Activated CD4-positive, alpha-beta T cell treated with anti-CD3 and anti-CD28 coated beads, Interleukin-2, amount 10 ng/mL, durations not matched to agents 24 days and 14 days (primary cell): ENCODE results near the gene STXBP3. TPM values are rescaled to one million over a fixed set of nuclear protein-coding genes. Genes with fewer than 3 reads are reported as not detected.
A peak's percentile ranks its signal among the peaks of the same experiment; 100 is the strongest.
"Not testable (repeated sequence)": the region's sequence is repeated elsewhere in the genome, so short reads cannot be mapped to it uniquely, and the experiment has no call there.

ENCODE experiments used
- DNase-seq: peaks from one replicate; pipeline ENCODE4 v3.0.0; 2022
- H3K27ac Mint-ChIP-seq: one replicate; pipeline ENCODE4 v1.8.0; 2022; ENCODE audit warnings: mild to moderate bottlenecking, mixed read lengths
- H3K27me3 Mint-ChIP-seq: one replicate; pipeline ENCODE4 v1.8.0; 2022; ENCODE audit warnings: mixed read lengths
- H3K36me3 Mint-ChIP-seq: one replicate; pipeline ENCODE4 v1.8.0; 2022; ENCODE audit warnings: low read depth, mild to moderate bottlenecking, mixed read lengths
- H3K4me1 Mint-ChIP-seq: one replicate; pipeline ENCODE4 v1.8.0; 2021; ENCODE audit warnings: mixed read lengths
- H3K4me3 Mint-ChIP-seq: one replicate; pipeline ENCODE4 v1.8.0; 2022; ENCODE audit warnings: mild to moderate bottlenecking, moderate library complexity, mixed read lengths
- H3K9me3 Mint-ChIP-seq: one replicate; pipeline ENCODE4 v1.8.0; 2021; ENCODE audit warnings: mixed read lengths
- intact Hi-C: fragments of 100-400 bp; cut with micrococcal nuclease; formaldehyde crosslinking; loops from one replicate; pipeline ENCODE4 v1.15.1; 2023
- total RNA-seq: library from RNA; stranded (reverse); gene quantifications from 2 replicates; pipeline ENCODE4 v1.2.3, GENCODE V29; 2022

STXBP3 gene
- total RNA-seq, 1 donor from 2014 or later = 41.1 TPM

DNA sequence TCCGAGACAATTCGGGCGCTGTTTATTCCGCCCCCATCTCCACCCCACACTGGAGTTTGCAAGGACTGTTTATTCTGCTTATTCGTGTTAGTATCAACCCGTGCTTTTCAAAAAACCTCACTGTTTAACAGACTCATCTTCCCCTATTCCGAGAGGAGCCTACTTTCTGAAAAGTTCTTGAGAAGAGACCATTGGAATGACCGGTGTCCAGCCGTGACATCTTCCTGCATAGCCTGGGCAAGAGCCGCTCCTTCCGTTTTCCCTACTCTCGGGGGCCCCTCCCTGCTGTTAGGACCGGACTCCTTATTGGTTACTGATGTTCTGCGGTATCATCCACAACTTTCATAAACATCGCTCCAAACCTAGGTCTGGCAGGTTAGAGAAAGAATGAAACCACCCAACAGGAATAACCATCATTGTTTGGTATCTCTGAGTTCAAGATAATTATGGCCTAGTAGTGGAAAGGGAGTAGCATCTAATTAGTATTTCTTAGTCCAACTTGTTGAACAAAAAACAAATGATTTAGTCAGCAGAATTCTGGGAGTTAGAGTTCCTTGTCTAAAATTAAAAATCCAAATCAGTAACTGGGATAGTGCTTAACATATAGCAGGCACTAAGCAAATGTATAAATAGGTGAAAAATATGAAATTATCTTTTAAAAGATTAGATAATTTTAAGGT is 837 bp downstream of the STXBP3 start:
- peaks cover 16% of the 10 kb centered on the region for H3K36me3 Mint-ChIP-seq
- no peaks in the 10 kb centered on the region for H3K9me3 Mint-ChIP-seq
- H3K27ac Mint-ChIP-seq = peak overlapping the region; percentile 97
- peak; percentile 83 for DNase-seq
- intact Hi-C loops = loop anchor here (2.0 to 5.0 kb wide), 7 partner anchors 43 to 365 kb away; partner anchors contain the start of genes CLCC1, ELAPOR1, GPSM2 and HENMT1
- H3K4me1 Mint-ChIP-seq = peaks cover 27% of the 10 kb centered on the region
- peak overlapping the region; percentile 97 for H3K4me3 Mint-ChIP-seq
- H3K27me3 Mint-ChIP-seq = no peaks in the 10 kb centered on the region

DNA sequence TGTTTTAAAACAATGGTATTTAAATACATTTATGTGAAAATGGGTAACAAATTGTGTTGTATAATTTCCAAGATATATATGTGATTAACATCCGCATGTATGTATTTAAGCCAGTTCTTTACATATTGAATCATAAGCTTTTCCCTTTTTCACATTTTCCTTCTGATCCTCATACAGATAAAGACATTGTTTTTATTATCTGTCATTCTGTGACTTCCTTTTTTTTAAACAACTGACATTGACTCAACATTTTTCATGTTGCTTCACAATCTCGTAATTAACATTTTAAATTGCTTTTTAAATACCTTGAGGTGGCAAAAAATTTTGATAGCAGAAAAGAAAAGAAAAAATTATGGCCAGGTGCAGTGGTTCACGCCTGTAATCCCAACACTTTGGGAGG is 1.4 kb downstream of the STXBP3 start:
- intact Hi-C loops = loop anchor here (2.0 to 5.0 kb wide), 7 partner anchors 43 to 364 kb away; partner anchors contain the start of genes CLCC1, ELAPOR1, GPSM2 and HENMT1
- no peaks in the 10 kb centered on the region for H3K27me3 Mint-ChIP-seq
- no peak for DNase-seq
- H3K9me3 Mint-ChIP-seq = no peaks in the 10 kb centered on the region
- peak overlapping the region; percentile 40 for H3K4me3 Mint-ChIP-seq
- peaks cover 21% of the 10 kb centered on the region for H3K36me3 Mint-ChIP-seq
- peaks cover 27% of the 10 kb centered on the region for H3K4me1 Mint-ChIP-seq
- no peak overlapping the region for H3K27ac Mint-ChIP-seq

DNA sequence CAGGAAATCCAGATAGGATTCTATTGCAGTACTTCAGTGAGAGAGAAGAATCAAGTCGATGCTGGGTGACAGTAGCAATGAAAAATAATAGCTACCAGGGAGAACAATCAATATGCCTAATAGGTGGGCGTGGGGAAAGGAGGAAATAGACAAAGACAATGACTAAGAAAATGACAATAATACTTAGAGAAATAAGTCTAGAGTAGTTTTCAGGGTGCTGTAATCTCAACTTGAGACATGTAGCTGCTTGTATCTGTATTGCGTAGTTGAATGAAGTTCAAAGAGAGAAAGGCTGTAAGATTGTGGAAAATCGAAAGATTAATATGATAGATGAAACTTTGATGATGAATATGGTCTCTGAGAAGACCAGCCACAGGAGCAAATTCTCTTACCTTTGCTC is 2.6 kb downstream of the STXBP3 start:
- intact Hi-C loops = loop anchor here (5.0 kb wide), 3 partner anchors 102 to 363 kb away; partner anchors contain the start of genes ELAPOR1 and TMEM167B
- DNase-seq = no peak
- Mint-ChIP-seq H3K27ac (no peak overlapping the region), H3K27me3 (no peaks in the 10 kb centered on the region), H3K4me1 (peaks cover 27% of the 10 kb centered on the region), H3K4me3 (no peak overlapping the region), H3K36me3 (peaks cover 24% of the 10 kb centered on the region), H3K9me3 (no peaks in the 10 kb centered on the region)

DNA sequence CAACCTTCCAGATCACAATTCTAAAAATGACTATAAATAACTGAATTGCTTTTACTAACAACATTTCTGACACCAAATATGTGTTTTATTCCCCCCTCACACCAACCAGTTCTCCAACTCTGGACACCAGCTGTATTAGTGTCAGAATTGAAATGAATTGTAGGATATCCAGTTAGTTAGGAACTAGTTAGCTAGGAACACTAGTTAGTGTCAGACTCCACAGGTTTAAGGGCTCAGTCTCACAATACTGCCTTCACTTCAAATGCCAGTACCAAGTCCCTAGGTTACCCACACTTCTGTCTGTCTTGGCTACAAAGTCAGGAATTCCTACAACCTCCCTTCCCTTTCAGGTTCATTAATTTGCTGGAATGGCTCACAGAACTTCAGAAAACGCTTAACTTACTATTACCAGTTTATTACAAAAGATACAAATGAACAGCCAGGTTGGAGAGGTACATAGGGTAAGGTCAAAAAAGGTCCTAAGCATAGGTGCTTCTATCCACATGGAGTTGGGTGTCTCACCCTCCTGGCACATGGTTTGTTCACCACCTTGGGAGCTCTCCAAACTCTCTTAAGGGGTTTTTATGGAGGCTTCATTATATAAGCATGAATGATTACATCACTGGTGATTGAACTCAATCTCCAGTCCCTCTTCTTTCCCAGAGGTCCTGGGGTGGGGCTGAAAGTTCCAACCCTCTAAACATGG is 4.2 kb downstream of the STXBP3 start:
- no peak overlapping the region for H3K27ac Mint-ChIP-seq
- peaks cover 32% of the 10 kb centered on the region for H3K36me3 Mint-ChIP-seq
- no peaks in the 10 kb centered on the region for H3K27me3 Mint-ChIP-seq
- intact Hi-C loops = no loop called here
- no peak for DNase-seq
- H3K9me3 Mint-ChIP-seq = no peaks in the 10 kb centered on the region
- H3K4me3 Mint-ChIP-seq = no peak overlapping the region
- H3K4me1 Mint-ChIP-seq = peaks cover 27% of the 10 kb centered on the region

DNA sequence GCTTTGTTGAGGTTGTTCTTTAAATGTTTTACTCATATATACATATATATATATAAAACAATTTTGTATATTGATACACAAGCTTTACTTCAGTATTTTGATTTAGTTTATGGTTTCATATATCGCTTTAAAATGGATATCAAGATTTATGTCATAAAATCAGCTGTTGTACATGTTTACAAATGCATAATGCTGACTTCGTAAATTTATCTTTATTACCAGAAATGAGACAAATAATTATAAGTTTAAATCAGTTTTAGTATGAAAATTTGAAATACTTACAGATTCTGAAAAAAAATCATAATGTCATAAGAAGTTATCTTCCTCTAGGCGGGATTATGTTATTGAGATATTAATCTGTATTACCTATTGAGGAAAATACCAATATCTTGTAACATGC is 6.9 kb downstream of the STXBP3 start:
- Mint-ChIP-seq H3K4me3 (no peak overlapping the region), H3K4me1 (peaks cover 19% of the 10 kb centered on the region), H3K27me3 (no peaks in the 10 kb centered on the region), H3K36me3 (peaks cover 30% of the 10 kb centered on the region), H3K9me3 (no peaks in the 10 kb centered on the region), H3K27ac (no peak overlapping the region)
- no peak for DNase-seq
- intact Hi-C loops = no loop called here

DNA sequence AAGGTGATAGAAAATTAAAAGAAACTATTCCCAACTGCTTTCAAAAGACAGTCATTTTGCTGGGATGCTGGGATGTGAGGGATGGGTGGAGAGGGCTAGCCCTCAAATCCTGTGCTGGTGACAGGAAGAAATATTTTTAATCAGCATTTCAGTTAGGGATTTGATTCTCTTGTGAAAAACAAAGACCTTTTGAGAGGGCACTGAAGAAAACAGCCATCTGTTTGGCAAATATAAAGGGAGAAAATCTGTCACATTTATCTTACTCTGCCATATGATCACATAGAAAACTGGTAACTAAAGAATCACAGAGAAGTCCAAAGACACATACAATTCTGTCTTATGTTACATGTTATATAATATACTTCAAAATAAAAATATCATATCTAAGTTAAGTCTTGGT is 12.3 kb downstream of the STXBP3 start:
- H3K27me3 Mint-ChIP-seq = no peaks in the 10 kb centered on the region
- H3K36me3 Mint-ChIP-seq = peaks cover 41% of the 10 kb centered on the region
- DNase-seq = no peak
- no peak overlapping the region for H3K4me3 Mint-ChIP-seq
- peaks cover 3% of the 10 kb centered on the region for H3K4me1 Mint-ChIP-seq
- intact Hi-C loops = no loop called here
- H3K27ac Mint-ChIP-seq = no peak overlapping the region
- no peaks in the 10 kb centered on the region for H3K9me3 Mint-ChIP-seq

DNA sequence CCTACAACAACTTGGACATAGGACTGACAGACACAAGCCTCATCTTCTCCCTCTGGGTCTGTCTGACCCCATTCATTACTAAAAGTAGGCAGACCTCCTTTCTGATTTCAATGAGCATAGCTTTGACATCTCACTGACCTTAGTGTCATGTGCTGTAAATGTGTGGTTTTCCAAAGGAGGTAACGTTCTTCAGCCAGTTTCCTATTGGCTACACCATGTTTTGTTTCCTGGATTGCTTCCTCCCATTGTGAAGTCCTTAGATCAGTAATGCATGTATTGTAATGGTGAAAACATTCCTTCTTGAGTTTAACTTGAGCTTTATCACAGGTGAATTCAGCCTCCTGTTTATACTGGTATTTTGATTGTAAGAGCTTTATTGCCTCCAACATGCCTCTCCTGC is 20.6 kb downstream of the STXBP3 start:
- Mint-ChIP-seq H3K9me3 (no peaks in the 10 kb centered on the region), H3K4me1 (peaks cover 2% of the 10 kb centered on the region), H3K4me3 (no peak overlapping the region), H3K27ac (no peak overlapping the region), H3K27me3 (no peaks in the 10 kb centered on the region), H3K36me3 (peaks cover 33% of the 10 kb centered on the region)
- intact Hi-C loops = loop anchor here (2.0 kb wide), 1 partner anchor 20 kb away; no protein-coding TSS in a partner anchor
- no peak for DNase-seq

DNA sequence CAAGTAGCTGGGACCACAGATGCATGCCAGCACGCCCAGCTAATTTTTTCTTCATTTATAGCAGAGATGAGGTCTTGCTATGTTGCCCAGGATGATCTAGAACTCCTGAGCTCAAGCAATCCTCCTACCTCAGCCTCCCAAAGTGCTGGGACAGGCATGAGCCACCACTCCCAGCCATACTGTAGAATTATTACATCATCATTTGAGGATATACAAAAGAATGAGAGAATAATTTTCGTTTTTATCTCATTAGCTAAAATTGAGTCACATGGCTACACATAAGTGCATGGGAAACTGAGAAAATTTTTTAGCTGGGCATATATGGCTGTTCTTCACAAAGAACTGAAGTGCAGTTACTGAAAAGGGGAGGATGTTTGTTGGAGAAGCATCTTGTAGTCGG is 21.2 kb downstream of the STXBP3 start:
- Mint-ChIP-seq H3K4me3 (no peak overlapping the region), H3K27ac (no peak overlapping the region), H3K4me1 (peaks cover 2% of the 10 kb centered on the region), H3K27me3 (no peaks in the 10 kb centered on the region), H3K9me3 (no peaks in the 10 kb centered on the region), H3K36me3 (peaks cover 30% of the 10 kb centered on the region)
- intact Hi-C loops = loop anchor here (2.0 kb wide), 1 partner anchor 19 kb away; no protein-coding TSS in a partner anchor
- DNase-seq = no peak

DNA sequence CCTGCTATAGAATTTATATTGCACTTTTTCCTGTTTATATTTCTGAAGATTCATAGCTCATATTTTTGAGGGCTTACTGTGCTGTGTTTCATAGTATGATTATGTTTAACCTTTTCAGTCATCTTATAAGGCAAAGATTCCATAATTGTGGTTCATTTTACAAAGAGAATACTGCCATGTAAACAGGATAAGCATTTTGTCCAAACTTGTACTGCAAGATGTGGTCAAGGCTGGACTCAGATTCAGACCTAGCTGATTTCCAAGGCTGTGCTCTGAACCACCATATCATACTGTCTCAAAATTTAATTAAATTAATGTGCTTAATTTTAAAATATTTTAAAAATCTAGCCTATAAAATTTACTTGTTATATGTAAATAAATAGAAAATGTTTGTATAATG is 31.4 kb downstream of the STXBP3 start:
- Mint-ChIP-seq H3K27me3 (no peaks in the 10 kb centered on the region), H3K36me3 (peaks cover 49% of the 10 kb centered on the region), H3K4me1 (no peaks in the 10 kb centered on the region), H3K9me3 (no peaks in the 10 kb centered on the region), H3K27ac (no peak overlapping the region), H3K4me3 (no peak overlapping the region)
- DNase-seq = no peak
- intact Hi-C loops = no loop called here

DNA sequence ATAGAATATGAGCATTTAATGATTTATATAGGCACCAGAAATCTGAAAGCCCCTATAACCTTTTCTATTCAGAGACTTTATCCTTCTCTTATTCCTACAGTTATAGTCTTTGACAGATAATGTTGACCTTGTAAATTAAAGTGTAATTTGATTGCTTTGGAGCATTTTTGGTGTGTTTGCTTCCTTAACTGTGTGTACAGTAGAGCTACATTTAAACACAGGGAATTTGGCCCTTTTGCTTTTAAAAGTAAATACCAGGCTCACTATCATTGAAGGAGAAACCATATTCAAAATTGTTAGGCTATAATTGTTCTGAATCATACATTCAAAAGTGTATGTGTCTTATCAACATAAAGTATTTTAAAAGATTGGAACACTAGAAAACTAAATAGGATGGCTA is 33.0 kb downstream of the STXBP3 start:
- no peak for DNase-seq
- intact Hi-C loops = no loop called here
- no peak overlapping the region for H3K4me3 Mint-ChIP-seq
- H3K9me3 Mint-ChIP-seq = peaks cover 14% of the 10 kb centered on the region
- no peak overlapping the region for H3K27ac Mint-ChIP-seq
- no peaks in the 10 kb centered on the region for H3K4me1 Mint-ChIP-seq
- H3K36me3 Mint-ChIP-seq = peaks cover 56% of the 10 kb centered on the region
- no peaks in the 10 kb centered on the region for H3K27me3 Mint-ChIP-seq

DNA sequence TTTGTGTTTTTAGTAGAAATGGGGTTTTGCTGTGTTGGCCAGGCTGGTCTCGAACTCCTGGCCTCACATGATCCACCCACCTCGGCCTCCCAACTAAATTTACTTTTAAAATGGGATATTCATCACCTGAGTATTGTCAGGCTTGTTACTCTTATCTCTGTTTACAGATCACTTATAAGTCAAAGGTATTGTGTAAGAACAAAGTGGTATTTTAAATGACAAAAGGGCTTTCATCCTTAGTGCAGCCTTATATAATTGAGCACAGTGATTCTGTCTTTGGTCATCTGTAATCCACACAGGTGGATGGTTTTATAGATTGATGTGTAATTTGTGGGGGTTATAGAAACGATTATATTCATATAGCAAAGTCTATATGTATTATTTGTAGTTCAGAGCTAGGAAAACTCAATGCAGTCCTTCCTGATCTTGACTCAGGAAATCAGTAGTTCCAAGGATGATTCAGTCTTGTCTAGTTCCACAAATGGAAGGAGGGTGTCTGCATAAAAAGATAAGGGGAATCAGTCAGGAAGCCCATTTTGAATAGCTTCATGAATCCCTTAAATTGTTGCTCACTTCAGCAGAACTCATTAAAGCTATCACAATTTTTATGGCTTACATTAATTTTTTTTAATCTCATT is 34.6 kb downstream of the STXBP3 start:
- Mint-ChIP-seq H3K36me3 (peaks cover 64% of the 10 kb centered on the region), H3K27me3 (no peaks in the 10 kb centered on the region), H3K27ac (no peak overlapping the region), H3K4me1 (no peaks in the 10 kb centered on the region), H3K4me3 (no peak overlapping the region), H3K9me3 (peaks cover 26% of the 10 kb centered on the region)
- DNase-seq = no peak
- intact Hi-C loops = no loop called here

DNA sequence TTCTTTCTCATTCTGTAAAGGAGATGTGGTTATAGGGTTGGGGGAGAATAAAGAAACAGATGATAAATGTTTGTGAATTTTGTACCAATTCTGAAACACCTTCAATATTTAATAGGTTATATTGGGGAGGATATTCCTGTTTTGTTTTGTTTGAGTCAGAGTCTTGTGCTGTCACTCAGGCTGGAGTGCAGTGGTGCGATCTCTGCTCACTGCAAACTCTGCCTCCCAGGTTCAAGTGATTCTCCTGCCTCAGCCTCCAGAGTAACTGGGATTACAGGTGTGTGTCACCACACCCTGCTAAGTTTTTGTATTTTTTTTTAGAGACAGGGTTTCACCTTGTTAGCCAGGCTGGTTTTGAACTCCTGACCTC is 35.1 kb downstream of the STXBP3 start:
- Mint-ChIP-seq H3K36me3 (peaks cover 67% of the 10 kb centered on the region), H3K9me3 (peaks cover 26% of the 10 kb centered on the region)
- H3K27ac Mint-ChIP-seq, H3K4me3 Mint-ChIP-seq, H3K4me1 Mint-ChIP-seq, H3K27me3 Mint-ChIP-seq, intact Hi-C loops, DNase-seq: not testable (repeated sequence)

DNA sequence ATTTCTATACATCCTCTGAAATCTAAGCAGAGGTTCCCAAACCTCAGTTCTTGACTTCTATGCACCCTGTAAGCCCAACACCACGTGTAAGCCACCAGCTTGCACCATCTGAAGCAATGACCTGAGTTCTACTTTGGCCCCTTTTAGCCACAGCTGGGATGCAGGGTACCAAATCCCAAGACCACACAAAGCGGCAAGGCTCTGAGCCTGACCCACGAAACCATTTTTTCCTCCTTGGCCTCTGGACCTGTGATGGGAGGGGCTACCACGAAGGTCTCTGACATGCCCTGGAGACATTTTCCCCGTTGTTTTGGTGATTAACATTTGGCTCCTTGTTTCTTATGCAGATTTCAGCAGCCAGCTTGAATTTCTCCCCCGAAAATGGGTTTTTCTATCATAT is 38.8 kb downstream of the STXBP3 start:
- Mint-ChIP-seq H3K9me3 (peaks cover 26% of the 10 kb centered on the region), H3K4me1 (no peaks in the 10 kb centered on the region), H3K36me3 (peaks cover 78% of the 10 kb centered on the region), H3K27me3 (no peaks in the 10 kb centered on the region), H3K27ac (no peak overlapping the region), H3K4me3 (no peak overlapping the region)
- DNase-seq = no peak
- intact Hi-C loops = no loop called here

DNA sequence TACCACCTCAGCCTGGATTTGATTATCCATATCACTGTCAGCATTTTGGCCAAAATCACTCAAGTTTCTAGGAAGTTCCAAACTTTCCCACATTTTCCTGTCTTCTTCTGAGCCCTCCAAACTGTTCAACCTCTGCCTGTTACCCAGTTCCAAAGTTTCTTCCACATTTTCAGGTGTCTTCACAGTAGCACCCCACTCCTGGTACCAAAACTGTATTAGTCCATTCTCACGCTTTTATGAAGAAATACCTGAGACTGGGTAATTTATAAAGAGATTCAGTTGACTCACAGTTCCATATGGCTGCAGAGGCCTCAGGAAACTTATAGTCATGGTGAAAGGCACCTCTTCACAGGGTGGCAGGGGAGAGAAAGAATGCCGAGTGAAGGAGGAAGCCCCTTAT is 39.4 kb downstream of the STXBP3 start:
- H3K9me3 Mint-ChIP-seq = peaks cover 26% of the 10 kb centered on the region
- no peaks in the 10 kb centered on the region for H3K27me3 Mint-ChIP-seq
- peaks cover 79% of the 10 kb centered on the region for H3K36me3 Mint-ChIP-seq
- no peak overlapping the region for H3K27ac Mint-ChIP-seq
- intact Hi-C loops = loop anchor here (2.0 kb wide), 1 partner anchor 19 kb away; no protein-coding TSS in a partner anchor
- H3K4me3 Mint-ChIP-seq = no peak overlapping the region
- no peak for DNase-seq
- H3K4me1 Mint-ChIP-seq = no peaks in the 10 kb centered on the region
